Panc1 (cell line): Measurements from ENCODE around the gene LEKR1.

Experiments used
- POLR2AphosphoS5 ChIP-seq: IDR thresholded peaks from 2 replicates; pipeline ENCODE4 v1.6.1; 2012; ENCODE audit warnings: mild to moderate bottlenecking, low read depth, low read length, moderate library complexity
- SIN3A ChIP-seq: IDR thresholded peaks from 2 replicates; pipeline ENCODE4 v1.6.1; 2012; ENCODE audit warnings: low read depth, mild to moderate bottlenecking, low read length, moderate library complexity, borderline replicate concordance; ENCODE audit not compliant: insufficient read depth
- TCF7L2 ChIP-seq: IDR thresholded peaks from 2 replicates; pipeline ENCODE4 v1.6.1; 2011; ENCODE audit warnings: mild to moderate bottlenecking, low read depth, low read length, inconsistent platforms
- TF ChIP-seq, protein P1 (sequence below): fragments of 450-650 bp; IDR thresholded peaks from 2 replicates; pipeline ENCODE4 v1.5.1; 2017; ENCODE audit warnings: mild to moderate bottlenecking

DNA sequence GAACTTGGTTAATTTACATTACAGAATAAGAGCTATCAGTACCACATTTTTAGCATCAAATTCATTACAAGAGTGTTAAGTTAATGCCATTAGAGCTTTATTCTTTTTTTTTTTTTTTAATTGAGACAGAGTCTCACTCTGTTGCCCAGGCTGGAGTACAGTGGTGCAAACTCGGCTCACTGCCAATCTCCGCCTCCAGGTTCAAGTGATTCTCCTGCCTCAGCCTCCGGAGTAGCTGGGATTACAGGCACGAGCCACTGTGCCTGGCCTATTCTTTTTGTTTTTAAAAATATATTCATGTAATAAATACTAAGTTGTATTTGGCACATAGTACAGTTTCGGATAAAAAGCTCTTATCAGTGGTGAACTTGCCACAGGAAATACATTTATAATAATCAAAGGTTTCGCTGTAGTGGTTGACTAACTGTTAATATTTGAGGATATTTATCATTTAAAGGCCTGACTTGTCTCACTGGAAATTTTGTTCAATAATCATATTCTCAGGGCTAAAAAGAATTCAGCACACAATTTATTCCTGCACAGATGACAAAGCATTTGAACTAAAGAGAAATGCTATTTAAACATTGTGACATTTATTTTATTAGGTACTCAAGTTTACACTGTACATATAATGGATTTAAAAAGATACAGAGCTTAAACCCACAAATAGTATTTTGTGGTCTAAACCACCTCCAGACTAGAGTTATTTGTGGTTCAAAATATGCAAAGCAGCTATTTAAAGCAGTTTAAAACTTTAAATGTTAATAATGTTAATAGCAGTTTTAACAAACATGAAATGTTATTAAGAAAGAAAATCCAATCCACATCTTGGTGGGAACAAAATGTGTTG is 6.1 kb upstream of the LEKR1 start:
- no peak for TF ChIP-seq POLR2AphosphoS5
- TF ChIP-seq, protein P1, sequence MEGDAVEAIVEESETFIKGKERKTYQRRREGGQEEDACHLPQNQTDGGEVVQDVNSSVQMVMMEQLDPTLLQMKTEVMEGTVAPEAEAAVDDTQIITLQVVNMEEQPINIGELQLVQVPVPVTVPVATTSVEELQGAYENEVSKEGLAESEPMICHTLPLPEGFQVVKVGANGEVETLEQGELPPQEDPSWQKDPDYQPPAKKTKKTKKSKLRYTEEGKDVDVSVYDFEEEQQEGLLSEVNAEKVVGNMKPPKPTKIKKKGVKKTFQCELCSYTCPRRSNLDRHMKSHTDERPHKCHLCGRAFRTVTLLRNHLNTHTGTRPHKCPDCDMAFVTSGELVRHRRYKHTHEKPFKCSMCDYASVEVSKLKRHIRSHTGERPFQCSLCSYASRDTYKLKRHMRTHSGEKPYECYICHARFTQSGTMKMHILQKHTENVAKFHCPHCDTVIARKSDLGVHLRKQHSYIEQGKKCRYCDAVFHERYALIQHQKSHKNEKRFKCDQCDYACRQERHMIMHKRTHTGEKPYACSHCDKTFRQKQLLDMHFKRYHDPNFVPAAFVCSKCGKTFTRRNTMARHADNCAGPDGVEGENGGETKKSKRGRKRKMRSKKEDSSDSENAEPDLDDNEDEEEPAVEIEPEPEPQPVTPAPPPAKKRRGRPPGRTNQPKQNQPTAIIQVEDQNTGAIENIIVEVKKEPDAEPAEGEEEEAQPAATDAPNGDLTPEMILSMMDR: no peak
- TF ChIP-seq TCF7L2: no peak
- TF ChIP-seq SIN3A: no peak
